ENCODE measurements around the gene NCKAP5.

NCKAP5 gene

DNA sequence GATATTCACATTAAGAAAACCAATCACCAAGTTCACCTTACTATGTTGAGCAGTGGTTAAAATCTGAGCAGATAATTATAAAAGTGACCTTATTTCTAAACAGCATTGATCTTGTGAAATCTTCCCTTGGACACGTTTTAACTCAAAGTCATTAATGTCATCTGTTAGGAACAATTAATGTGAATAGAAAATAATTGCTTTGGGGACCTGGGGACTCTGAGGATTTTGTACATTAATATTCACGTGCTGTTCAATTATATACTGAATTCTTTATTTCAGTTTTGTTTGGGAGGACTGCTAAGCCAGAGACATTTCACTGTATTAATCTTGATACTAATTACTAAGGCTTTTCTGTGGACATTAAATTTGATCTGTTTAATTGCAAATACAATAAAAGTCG lies 771.2 kb downstream of the NCKAP5 start:
- DNase-seq, result no peak
- in situ Hi-C loops (cut with HindIII; ENCODE audit: low pct_ligation_motif_present, low sequenced_read_pairs), result no loop called here
- TF ChIP-seq, protein P1, sequence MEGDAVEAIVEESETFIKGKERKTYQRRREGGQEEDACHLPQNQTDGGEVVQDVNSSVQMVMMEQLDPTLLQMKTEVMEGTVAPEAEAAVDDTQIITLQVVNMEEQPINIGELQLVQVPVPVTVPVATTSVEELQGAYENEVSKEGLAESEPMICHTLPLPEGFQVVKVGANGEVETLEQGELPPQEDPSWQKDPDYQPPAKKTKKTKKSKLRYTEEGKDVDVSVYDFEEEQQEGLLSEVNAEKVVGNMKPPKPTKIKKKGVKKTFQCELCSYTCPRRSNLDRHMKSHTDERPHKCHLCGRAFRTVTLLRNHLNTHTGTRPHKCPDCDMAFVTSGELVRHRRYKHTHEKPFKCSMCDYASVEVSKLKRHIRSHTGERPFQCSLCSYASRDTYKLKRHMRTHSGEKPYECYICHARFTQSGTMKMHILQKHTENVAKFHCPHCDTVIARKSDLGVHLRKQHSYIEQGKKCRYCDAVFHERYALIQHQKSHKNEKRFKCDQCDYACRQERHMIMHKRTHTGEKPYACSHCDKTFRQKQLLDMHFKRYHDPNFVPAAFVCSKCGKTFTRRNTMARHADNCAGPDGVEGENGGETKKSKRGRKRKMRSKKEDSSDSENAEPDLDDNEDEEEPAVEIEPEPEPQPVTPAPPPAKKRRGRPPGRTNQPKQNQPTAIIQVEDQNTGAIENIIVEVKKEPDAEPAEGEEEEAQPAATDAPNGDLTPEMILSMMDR (IDR thresholded peaks at IDR 0.05; ENCODE audit: low read depth, low read length, missing control alignments), result no peak
- Histone ChIP-seq H3K27ac (peak overlapping the region; percentile 1), H3K4me3 (ENCODE audit: low read depth, low read length) (no peak overlapping the region), H3K36me3 (replicated peaks) (no peaks in the 10 kb centered on the region), H3K27me3 (replicated peaks) (no peaks in the 10 kb centered on the region)

- Histone ChIP-seq H3K36me3 (replicated peaks) (no peaks in the 10 kb centered on the region), H3K27me3 (replicated peaks) (no peaks in the 10 kb centered on the region), H3K27ac (no peak overlapping the region), H3K4me3 (ENCODE audit: low read depth, low read length) (no peak overlapping the region)
- DNase-seq, result peak; percentile 22
- in situ Hi-C loops (cut with HindIII; ENCODE audit: low pct_ligation_motif_present, low sequenced_read_pairs), result no loop called here
- TF ChIP-seq, protein P1 (IDR thresholded peaks at IDR 0.05; ENCODE audit: low read depth, low read length, missing control alignments), result no peak
Measured at GRCh38 chr2:132795220-132795619, 773.0 kb downstream of the NCKAP5 start.

GRCh38 chr2:132793532-132793931 lies 774.7 kb downstream of the NCKAP5 start:
- no peak for DNase-seq
- no peak overlapping the region for H3K4me3 ChIP-seq (ENCODE audit: low read depth, low read length)
- H3K27me3 ChIP-seq (replicated peaks), result no peaks in the 10 kb centered on the region
- no peak overlapping the region for H3K27ac ChIP-seq
- in situ Hi-C loops (cut with HindIII; ENCODE audit: low pct_ligation_motif_present, low sequenced_read_pairs), result no loop called here
- H3K36me3 ChIP-seq (replicated peaks), result no peaks in the 10 kb centered on the region
- TF ChIP-seq, protein P1 (IDR thresholded peaks at IDR 0.05; ENCODE audit: low read depth, low read length, missing control alignments), result no peak

DNA sequence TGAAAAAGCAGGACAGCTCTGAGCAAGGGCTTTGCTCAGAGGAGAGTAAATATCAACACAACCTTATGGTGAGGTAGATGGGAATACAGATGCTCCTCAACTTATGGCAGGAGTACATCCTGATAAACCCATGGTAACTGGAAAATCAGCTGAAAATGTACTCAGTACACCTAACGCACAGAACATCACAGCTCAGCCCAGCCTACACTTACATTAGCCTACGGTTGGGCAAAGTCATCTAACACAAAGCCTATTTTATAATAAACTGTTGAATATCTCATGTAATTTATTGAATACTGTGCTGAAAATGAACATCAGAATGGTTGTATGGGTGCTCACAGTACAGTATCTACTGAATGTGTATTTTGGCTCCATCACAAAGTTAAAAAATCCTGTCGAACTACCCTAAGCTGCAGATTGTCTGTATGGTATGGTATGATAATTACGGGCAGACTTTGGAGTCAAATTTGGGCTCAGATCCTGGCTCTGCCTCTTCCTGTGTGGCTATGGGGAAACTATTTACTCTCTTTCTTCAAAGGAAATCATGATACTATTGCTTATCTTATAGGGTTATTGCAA lies 778.0 kb downstream of the NCKAP5 start:
- no peak overlapping the region for H3K27ac ChIP-seq
- TF ChIP-seq, protein P1 (IDR thresholded peaks at IDR 0.05; ENCODE audit: low read depth, low read length, missing control alignments), result no peak
- in situ Hi-C loops (cut with HindIII; ENCODE audit: low pct_ligation_motif_present, low sequenced_read_pairs), result no loop called here
- H3K27me3 ChIP-seq (replicated peaks), result no peaks in the 10 kb centered on the region
- no peak for DNase-seq
- H3K36me3 ChIP-seq (replicated peaks), result no peaks in the 10 kb centered on the region
- H3K4me3 ChIP-seq (ENCODE audit: low read depth, low read length), result no peak overlapping the region

- no peak overlapping the region for H3K27ac ChIP-seq
- H3K4me3 ChIP-seq (ENCODE audit: low read depth, low read length), result no peak overlapping the region
- H3K27me3 ChIP-seq (replicated peaks), result no peaks in the 10 kb centered on the region
- in situ Hi-C loops (cut with HindIII; ENCODE audit: low pct_ligation_motif_present, low sequenced_read_pairs), result no loop called here
- DNase-seq, result no peak
- H3K36me3 ChIP-seq (replicated peaks), result no peaks in the 10 kb centered on the region
- TF ChIP-seq, protein P1 (IDR thresholded peaks at IDR 0.05; ENCODE audit: low read depth, low read length, missing control alignments), result no peak
Measured at GRCh38 chr2:132789066-132789465, 779.2 kb downstream of the NCKAP5 start.

DNA sequence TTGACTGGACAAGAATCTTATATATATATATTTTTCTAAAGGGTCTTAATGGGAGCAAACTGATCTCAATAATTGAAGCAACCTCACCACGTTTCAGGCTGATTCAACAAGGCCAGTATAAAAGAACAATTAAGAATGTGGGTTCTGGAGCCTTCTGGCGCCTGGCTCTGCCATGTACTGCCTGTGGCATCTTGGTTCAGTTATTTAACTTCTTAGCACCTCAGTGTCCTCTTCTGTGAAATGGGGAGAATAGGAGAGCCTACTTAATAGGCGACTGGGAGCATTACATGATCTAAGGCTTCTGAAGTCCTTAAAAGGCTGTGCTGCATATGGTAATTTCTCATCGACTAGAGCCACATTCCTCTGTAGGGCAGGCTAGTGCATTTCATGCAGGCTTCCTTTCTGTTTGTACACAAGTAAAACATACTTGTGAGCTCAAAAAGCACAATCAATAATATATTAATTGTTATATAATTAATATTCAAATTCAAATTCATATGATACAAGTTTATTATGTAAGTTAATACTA lies 779.9 kb downstream of the NCKAP5 start:
- no peak for DNase-seq
- Histone ChIP-seq H3K36me3 (replicated peaks) (no peaks in the 10 kb centered on the region), H3K27ac (no peak overlapping the region), H3K27me3 (replicated peaks) (no peaks in the 10 kb centered on the region), H3K4me3 (ENCODE audit: low read depth, low read length) (no peak overlapping the region)
- TF ChIP-seq, protein P1 (IDR thresholded peaks at IDR 0.05; ENCODE audit: low read depth, low read length, missing control alignments), result no peak
- in situ Hi-C loops (cut with HindIII; ENCODE audit: low pct_ligation_motif_present, low sequenced_read_pairs), result no loop called here

All from brain microvascular endothelial cell (primary cell).